HEK293T (cell line): Measurements from ENCODE around the gene STAT1.

Experiments used
- CTBP1 ChIP-seq: fragments of 450-650 bp; IDR thresholded peaks from 2 replicates; pipeline ENCODE4 v1.6.1; 2016; ENCODE audit warnings: borderline replicate concordance
- PKNOX1 ChIP-seq: fragments of 450-650 bp; IDR thresholded peaks from 2 replicates; pipeline ENCODE4 v1.6.1; 2016
- SP1 ChIP-seq: fragments of 450-650 bp; IDR thresholded peaks from 2 replicates; pipeline ENCODE4 v1.6.1; 2017
- TARDBP ChIP-seq: fragments of 450-650 bp; IDR thresholded peaks from 2 replicates; pipeline ENCODE4 v1.6.1; 2016

- TF ChIP-seq CTBP1 (no peak), SP1 (no peak), TARDBP (no peak), PKNOX1 (no peak)
Measured at GRCh38 chr2:191001624-191002023, 12.3 kb downstream of the STAT1 start.
